Measurements from ENCODE around the gene TSEN54.

GRCh38 chr17:75539967-75540729 is 23.8 kb downstream of the TSEN54 start:
- TF ChIP-seq POLR2A (IDR thresholded peaks at IDR 0.05) (no peak), CTCF (IDR thresholded peaks at IDR 0.05 in 4 of 5, conservative IDR thresholded peaks at IDR 0.05 in 1 of 5) (no peak)

All from gastrocnemius medialis (tissue), 4 donors.